Vagina (tissue), 2 donors: ENCODE data around the gene RPS19BP1.

ENCODE experiments used
- CTCF ChIP-seq, 3 experiments: fragments of 450-650 bp in 2 of 3; fragments of 200-600 bp in 1 of 3; sonication (generic) in 1 of 3; IDR thresholded peaks; one replicate each; pipeline ENCODE4 v1.5.1; 2017 to 2019; ENCODE audit warnings: antibody characterized with exemption in 3 of 3, mild to moderate bottlenecking in 2 of 3, moderate library complexity in 2 of 3
- POLR2A ChIP-seq, 2 donors: fragments of 450-650 bp; IDR thresholded peaks; one replicate each; pipeline ENCODE4 v1.6.1; 2017; ENCODE audit warnings: antibody characterized with exemption in 2 of 2, mild to moderate bottlenecking in 2 of 2, moderate library complexity in 2 of 2

GRCh38 chr22:39567135-39567946 lies 34.8 kb upstream of the RPS19BP1 start:
- TF ChIP-seq CTCF (IDR thresholded peaks at IDR 0.05) (no peak), POLR2A (IDR thresholded peaks at IDR 0.05) (no peak)
